ENCODE data around the gene GGT7. TPM values are rescaled to one million over a fixed set of nuclear protein-coding genes. Genes with fewer than 3 reads are reported as not detected.
"Not testable (repeated sequence)": the region's sequence is repeated elsewhere in the genome, so short reads cannot be mapped to it uniquely, and the experiment has no call there.

GGT7 gene
- total RNA-seq, 4 donors from 2014 or later = 7.4 to 38.4 (median 16.5) TPM

DNA sequence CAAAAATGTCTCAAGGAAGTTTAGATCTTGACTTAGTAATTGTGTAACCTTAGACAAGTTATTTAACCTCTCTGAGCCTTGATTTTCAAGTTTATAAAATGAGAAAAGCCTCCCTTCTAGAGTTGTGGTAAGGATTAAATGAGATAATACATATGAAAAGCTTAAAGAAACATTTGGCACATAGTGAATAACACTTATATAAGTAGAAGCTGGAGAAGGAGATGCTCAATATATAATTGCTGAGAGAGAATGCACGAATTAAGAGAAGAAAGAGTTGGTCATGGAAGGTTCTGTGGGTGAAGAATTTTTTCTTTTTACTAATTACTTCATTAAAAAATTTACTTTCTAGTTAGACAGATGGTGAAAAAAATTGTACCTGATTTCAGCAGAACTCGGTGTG lies 9.0 kb upstream of the GGT7 start:
- Histone ChIP-seq H3K36me3 (no peaks in the 10 kb centered on the region), H3K27ac (no peak overlapping the region), H3K27me3 (no peaks in the 10 kb centered on the region), H3K9me3 (no peaks in the 10 kb centered on the region), H3K4me3 (no peak overlapping the region), H3K4me1 (no peaks in the 10 kb centered on the region)
- no peak for TF ChIP-seq POLR2A (IDR thresholded peaks at IDR 0.05)
- TF ChIP-seq, protein P1, sequence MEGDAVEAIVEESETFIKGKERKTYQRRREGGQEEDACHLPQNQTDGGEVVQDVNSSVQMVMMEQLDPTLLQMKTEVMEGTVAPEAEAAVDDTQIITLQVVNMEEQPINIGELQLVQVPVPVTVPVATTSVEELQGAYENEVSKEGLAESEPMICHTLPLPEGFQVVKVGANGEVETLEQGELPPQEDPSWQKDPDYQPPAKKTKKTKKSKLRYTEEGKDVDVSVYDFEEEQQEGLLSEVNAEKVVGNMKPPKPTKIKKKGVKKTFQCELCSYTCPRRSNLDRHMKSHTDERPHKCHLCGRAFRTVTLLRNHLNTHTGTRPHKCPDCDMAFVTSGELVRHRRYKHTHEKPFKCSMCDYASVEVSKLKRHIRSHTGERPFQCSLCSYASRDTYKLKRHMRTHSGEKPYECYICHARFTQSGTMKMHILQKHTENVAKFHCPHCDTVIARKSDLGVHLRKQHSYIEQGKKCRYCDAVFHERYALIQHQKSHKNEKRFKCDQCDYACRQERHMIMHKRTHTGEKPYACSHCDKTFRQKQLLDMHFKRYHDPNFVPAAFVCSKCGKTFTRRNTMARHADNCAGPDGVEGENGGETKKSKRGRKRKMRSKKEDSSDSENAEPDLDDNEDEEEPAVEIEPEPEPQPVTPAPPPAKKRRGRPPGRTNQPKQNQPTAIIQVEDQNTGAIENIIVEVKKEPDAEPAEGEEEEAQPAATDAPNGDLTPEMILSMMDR (IDR thresholded peaks at IDR 0.05) = no peak
- intact Hi-C loops (cut with DNase I; ENCODE audit: low total_unique reads) = no loop called here
- DNase-seq = no peak

DNA sequence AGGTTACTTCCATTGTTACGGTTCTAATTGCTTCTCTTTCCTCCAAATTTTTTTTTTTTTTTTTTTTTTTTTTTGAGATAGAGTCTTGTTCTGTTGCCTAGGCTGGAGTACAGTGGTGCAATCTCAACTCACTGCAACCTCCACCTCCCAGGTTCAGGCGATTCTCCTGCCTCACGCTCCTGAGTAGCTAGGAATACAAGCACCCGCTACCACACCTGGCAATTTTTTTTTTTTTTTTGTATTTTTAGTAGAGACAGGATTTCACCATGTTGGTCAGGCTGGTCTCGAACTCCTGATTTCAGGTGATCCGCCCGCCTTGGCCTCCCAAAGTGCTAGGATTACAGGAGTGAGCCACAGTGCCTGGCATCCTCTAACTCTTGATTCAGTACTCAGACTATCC lies 8.3 kb upstream of the GGT7 start:
- intact Hi-C loops (cut with DNase I; ENCODE audit: low total_unique reads); DNase-seq; H3K27me3 ChIP-seq; H3K36me3 ChIP-seq; H3K27ac ChIP-seq; H3K4me1 ChIP-seq; H3K9me3 ChIP-seq; H3K4me3 ChIP-seq: not testable (repeated sequence)

DNA sequence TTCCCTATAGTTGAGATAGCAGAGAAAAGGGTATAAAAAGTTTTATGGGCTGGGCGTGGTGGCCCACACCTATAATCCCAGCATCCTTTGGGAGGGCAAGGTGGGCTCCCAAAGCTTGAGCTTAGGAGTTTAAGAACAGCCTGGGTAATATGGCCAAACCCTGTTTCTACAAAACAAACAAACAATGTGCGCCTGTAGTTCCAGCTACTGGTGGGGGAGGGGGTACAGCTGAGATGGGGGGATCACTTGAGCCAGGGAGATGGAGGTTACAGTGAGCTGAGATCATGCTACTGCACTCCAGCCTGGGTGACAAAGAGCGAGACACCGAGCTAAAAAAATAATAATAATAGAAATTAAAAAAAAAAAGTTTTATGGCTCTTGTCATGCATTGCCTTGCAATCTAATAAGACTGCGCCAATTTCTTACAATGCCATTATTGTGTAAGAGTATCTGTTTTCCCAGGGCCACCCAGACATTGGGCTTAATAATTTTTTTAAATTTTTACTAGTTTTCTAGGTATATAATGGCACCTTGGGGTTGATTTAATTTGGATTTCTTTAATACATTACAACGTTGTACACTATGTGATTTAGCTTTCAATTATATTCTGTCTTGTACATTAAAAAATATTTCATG lies 7.7 kb upstream of the GGT7 start:
- intact Hi-C loops (cut with DNase I; ENCODE audit: low total_unique reads) = no loop called here
- no peaks in the 10 kb centered on the region for H3K36me3 ChIP-seq
- H3K4me1 ChIP-seq = no peaks in the 10 kb centered on the region
- no peak overlapping the region for H3K4me3 ChIP-seq
- TF ChIP-seq POLR2A (IDR thresholded peaks at IDR 0.05) = no peak
- TF ChIP-seq, protein P1 (IDR thresholded peaks at IDR 0.05) = no peak
- no peak overlapping the region for H3K27ac ChIP-seq
- no peaks in the 10 kb centered on the region for H3K9me3 ChIP-seq
- no peaks in the 10 kb centered on the region for H3K27me3 ChIP-seq
- DNase-seq = no peak

DNA sequence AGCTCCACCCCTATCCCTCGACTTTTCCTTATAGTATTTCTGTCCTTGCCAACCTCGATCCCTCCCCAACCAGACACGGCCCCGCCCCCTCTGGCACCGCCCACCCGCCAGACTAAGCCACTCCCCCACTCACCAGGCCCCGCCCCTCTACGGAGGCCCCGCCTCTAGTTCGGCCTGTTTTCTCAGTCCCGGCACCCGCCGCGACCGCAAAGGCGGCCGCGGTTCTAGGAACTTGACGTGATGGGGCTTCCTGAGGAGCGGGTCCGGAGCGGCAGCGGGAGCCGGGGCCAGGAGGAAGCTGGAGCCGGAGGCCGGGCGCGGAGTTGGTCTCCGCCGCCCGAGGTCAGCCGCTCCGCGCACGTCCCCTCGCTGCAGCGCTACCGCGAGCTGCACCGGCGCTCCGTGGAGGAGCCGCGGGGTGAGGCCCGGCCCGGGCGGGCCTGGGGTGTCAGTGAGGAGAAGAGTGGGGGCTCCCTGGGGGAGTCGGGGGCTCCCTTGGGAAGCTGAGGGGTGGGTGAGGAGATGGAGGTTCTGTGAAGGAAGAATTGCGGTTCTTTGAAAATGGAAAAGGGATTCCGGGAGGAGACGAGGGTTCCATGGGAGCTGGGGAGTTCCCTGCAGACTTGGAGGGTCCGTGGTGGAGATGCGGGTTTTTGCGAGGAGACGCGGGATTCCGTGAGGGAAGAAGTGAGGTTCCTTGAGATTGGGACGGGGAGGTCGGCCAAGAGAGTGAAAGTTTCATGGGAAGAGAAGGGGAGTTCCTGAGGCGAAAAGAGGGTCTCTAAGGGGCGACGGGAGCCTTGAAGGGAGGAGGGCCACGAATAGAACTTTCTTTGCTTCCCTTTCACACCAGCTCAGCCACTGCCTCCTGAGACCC lies 4.0 kb upstream of the GGT7 start, which contains the start of gene ACSS2:
ACSS2 (plus strand) TSS at position 207 of the 877 bp plus-strand sequence; CDS start at position 241, 34 bp downstream.
- intact Hi-C loops (cut with DNase I; ENCODE audit: low total_unique reads) = loop anchor here (10.0 kb wide), 1 partner anchor 218 kb away; the partner anchor contains the start of gene TRPC4AP

DNA sequence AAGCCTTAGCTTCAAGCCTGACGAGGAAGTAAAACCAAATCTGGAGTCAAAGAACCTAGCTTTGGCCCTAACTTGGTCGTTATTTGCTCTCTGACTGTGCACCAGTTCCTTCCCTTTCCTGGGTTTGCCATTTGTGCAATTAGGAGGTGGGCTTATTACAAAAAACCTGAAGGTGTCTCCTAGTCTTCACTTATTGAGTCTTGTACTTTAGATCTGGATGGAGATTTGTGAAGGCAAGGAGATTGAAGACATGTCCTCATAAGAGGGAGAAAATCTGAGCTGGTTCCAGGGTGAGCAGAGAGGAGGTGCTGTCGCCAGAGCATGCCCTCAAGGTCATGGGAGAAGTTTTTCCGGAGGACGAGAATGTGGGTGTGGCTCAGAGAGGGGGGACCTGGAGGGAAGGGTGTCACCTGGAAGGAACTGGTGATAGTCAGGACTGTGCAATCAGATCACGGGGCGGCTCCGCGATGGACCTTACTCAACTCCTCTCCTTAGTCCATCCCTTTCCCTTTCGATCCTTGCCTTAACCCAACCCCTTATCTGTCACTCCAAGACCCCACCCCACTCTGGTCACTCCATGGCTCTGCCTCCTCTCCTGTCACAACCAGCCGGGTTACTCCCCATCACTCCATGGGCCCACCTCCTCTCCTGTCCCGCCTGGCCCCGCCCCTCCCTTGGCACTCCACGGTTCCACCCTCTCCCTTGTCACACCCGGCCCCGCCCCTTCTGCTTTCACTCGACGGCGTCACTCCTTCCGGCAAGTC lies 3.2 kb upstream of the GGT7 start:
- Histone ChIP-seq H3K4me1 (peaks cover 0 to 6% of the 10 kb centered on the region in 2 donors), H3K27me3 (no peaks in the 10 kb centered on the region), H3K9me3 (no peaks in the 10 kb centered on the region), H3K4me3 (peak overlapping the region; percentile 54 to 87), H3K36me3 (no peaks in the 10 kb centered on the region), H3K27ac (peak overlapping the region; percentile 76 to 78)
- intact Hi-C loops (cut with DNase I; ENCODE audit: low total_unique reads) = loop anchor here (10.0 kb wide), 1 partner anchor 219 kb away; the partner anchor contains the start of gene TRPC4AP
- TF ChIP-seq POLR2A (IDR thresholded peaks at IDR 0.05) = peak in 1 of 2 donors; percentile 25
- TF ChIP-seq, protein P1 (IDR thresholded peaks at IDR 0.05) = peak in 3 of 4 experiments; percentile 9 to 10 (median 10)
- peak in 1 of 2 donors; percentile 100 for DNase-seq

More for the DNA sequence above, 4.0 kb upstream of the GGT7 start, which contains the start of gene ACSS2:
- DNase-seq = peak in 1 of 2 donors; percentile 98
- peak within 1 kb of the TSS; percentile 54 to 87 for H3K4me3 ChIP-seq
- H3K27me3 ChIP-seq = no peaks in the 10 kb centered on the region
- peak within 1 kb of the TSS; percentile 83 to 84 for H3K27ac ChIP-seq
- TF ChIP-seq, protein P1 (IDR thresholded peaks at IDR 0.05) = peak in 2 of 4 experiments; percentile 22 to 33
- TF ChIP-seq POLR2A (IDR thresholded peaks at IDR 0.05) = peak; percentile 77 to 96
- H3K36me3 ChIP-seq = no peaks in the 10 kb centered on the region
- no peaks in the 10 kb centered on the region for H3K9me3 ChIP-seq
- H3K4me1 ChIP-seq = peaks cover 0 to 2% of the 10 kb centered on the region in 2 donors
